Skeletal muscle tissue (tissue), 4 donors: ENCODE data around the gene OTOP3. TPM values are rescaled to one million over a fixed set of nuclear protein-coding genes. Genes with fewer than 3 reads are reported as not detected.
"Not testable (repeated sequence)": the region's sequence is repeated elsewhere in the genome, so short reads cannot be mapped to it uniquely, and the experiment has no call there.

Experiments used
- H3K27ac ChIP-seq: one replicate; pipeline ENCODE4 v1.7.0; 2013; ENCODE audit warnings: mild to moderate bottlenecking, low read depth, low read length, inconsistent platforms
- H3K27me3 ChIP-seq, 3 donors: one replicate each; pipeline ENCODE4 v1.7.0; 2013; ENCODE audit warnings: low read length in 3 of 3; ENCODE audit not compliant: control insufficient read depth in 3 of 3, insufficient read depth in 3 of 3
- H3K36me3 ChIP-seq, 3 donors: one replicate each; pipeline ENCODE4 v1.7.0; 2013; ENCODE audit warnings: low read length in 3 of 3; ENCODE audit not compliant: control insufficient read depth in 3 of 3, insufficient read depth in 3 of 3
- H3K4me1 ChIP-seq, 3 donors: one replicate each; pipeline ENCODE4 v1.7.0; 2013; ENCODE audit warnings: low read length in 3 of 3, mild to moderate bottlenecking in 3 of 3; ENCODE audit not compliant: control insufficient read depth in 3 of 3, insufficient read depth in 3 of 3
- H3K4me3 ChIP-seq, 3 donors: one replicate each; pipeline ENCODE4 v1.7.0; 2013; ENCODE audit warnings: low read length in 3 of 3
- H3K9ac ChIP-seq, 3 donors: one replicate each; pipeline ENCODE4 v1.7.0; 2013; ENCODE audit warnings: low read length in 3 of 3, mild to moderate bottlenecking in 3 of 3, moderate library complexity in 2 of 3, low read depth in 1 of 3
- H3K9me3 ChIP-seq, 3 donors: one replicate each; pipeline ENCODE4 v1.7.0; 2013; ENCODE audit warnings: low read length in 3 of 3; ENCODE audit not compliant: control insufficient read depth in 3 of 3
- total RNA-seq: library from RNA; depleted of rRNA; stranded (reverse); fragments of >200 nt; gene quantifications from one replicate; pipeline ENCODE4 v1.2.3, GENCODE V29; 2014
- donor health status: Osteomylitis.

The OTOP3 gene
- total RNA-seq, 1 donor from 2014 or later: not detected

DNA sequence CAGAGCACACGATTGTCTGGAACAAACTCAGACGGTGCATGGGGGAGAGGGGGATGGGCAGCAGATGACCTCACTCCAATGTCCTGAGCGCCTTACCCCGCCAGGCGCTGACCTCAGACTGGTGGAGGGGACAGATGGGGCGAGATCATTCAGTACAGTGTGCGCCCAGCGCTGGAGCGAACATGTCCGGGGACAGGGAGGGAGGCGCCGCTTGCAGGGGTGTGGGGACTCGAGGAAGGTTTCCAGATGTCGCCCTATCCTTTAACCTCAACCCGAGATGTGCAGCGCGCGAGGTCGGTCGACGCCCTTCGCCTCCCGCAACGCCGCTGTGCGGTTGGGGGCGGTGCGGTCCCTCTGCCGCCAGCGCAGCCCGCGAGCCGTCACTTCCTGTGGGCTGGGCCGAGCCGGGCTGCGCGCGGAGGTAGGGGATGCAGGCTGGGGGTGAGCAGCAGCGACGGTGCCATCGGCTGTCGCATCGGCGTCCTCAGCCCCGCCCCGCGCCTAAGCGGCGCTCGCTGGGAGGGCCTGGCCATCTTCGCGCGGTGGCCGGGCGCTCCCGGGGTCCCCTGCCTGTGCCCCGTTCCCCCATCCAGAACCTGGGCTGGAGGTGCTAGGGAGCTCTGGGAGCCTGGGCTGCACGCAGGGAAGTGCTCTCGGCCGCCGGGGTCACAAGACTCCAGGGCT is 46.4 kb downstream of the OTOP3 start:
- H3K9me3 ChIP-seq: no peaks in the 10 kb centered on the region
- H3K27me3 ChIP-seq: peaks cover 0 to 29% (median 24%) of the 10 kb centered on the region in 3 donors
- H3K27ac ChIP-seq: peak overlapping the region; percentile 66
- H3K4me1 ChIP-seq: peaks cover 16 to 20% (median 17%) of the 10 kb centered on the region in 3 donors
- no peaks in the 10 kb centered on the region for H3K36me3 ChIP-seq
- H3K9ac ChIP-seq: peak overlapping the region; percentile 64 to 79 (median 74)
- H3K4me3 ChIP-seq: peak overlapping the region; percentile 65 to 81 (median 81)

DNA sequence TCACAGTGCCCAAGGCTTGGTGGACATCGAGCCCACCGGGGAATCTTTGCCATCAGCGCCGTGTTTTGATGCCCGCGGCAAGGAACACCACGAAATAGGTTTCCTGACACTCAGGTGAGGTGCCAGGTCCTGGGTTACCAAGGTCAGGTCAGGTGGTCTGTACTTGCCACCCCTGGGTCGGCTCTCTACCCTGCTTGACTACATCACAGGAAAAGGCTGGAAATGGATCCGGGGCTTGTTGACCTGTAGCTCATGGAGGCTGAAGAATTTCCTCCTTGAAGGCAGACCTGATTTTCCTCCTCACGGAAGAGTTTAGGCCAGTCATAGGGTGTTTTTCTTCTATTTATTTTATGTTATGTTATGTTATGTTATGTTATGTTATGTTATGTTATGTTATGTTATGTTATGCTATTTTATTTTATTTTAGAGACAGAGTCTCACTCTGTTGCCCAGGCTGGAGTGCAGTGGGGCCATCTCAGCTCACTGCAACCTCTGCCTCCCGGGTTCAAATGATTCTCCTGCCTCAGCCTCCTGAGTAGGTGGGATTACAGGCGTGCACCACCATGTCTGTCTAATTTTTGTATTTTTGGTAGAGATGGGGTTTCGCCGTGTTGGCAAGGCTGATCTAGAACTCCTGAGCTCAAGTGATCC is 47.1 kb downstream of the OTOP3 start:
- H3K4me3 ChIP-seq: peak overlapping the region; percentile 65 to 81 (median 81)
- H3K27me3 ChIP-seq: peaks cover 0 to 28% (median 24%) of the 10 kb centered on the region in 3 donors
- H3K36me3 ChIP-seq, H3K9me3 ChIP-seq: not testable (repeated sequence)
- peak overlapping the region; percentile 66 for H3K27ac ChIP-seq
- H3K9ac ChIP-seq: peak overlapping the region; percentile 64 to 79 (median 74)
- peaks cover 18 to 22% (median 18%) of the 10 kb centered on the region in 3 donors for H3K4me1 ChIP-seq

DNA sequence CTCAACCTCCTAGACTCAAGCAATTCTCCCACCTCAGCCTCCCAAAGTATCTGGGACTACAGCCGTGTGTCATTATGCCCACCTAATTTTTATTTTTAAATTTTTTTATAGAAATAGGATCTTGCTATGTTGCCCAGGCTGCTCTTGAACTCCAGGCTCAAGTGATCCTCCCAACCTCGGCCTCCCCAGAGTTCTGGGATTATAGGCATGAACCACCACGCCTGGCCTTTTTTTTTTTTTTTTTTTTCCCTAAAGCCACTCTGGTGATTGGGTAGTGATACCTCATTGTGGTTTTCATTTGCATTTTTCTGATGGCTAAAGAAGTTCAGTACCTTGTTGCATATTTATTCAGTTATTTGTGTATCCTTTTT is 50.5 kb downstream of the OTOP3 start:
- H3K4me1 ChIP-seq: peaks cover 33 to 48% (median 37%) of the 10 kb centered on the region in 3 donors
- no peak overlapping the region for H3K27ac ChIP-seq
- H3K36me3 ChIP-seq: no peaks in the 10 kb centered on the region
- H3K27me3 ChIP-seq: peaks cover 0 to 22% (median 22%) of the 10 kb centered on the region in 3 donors
- no peaks in the 10 kb centered on the region for H3K9me3 ChIP-seq
- no peak overlapping the region for H3K4me3 ChIP-seq
- H3K9ac ChIP-seq: no peak overlapping the region

DNA sequence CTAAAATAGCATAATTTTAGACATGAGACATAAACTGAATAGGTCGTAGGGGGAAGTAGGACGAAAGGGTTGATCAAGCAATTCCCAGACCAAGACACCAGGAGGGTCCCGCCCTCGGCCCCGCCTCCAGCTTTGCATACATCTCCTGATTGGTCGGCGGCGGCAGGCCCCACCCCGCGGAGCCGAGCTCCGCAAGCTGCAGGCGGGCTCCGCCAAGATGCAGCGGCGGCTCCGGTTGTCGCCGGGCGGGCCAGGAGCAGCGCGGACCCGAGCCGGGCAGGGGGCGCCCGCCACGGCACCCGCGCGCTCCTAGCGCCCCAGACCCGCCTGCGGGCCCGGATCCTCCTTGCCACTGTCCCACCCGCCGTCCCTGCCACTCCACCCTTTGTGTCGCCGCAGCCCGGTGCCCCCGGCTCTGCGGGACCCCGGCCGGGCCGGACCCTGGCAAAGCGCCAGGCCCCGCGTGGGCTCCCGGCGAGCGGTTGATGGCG is 51.8 kb downstream of the OTOP3 start, which contains the start of gene CDR2L:
Gene CDR2L (plus strand): TSS at position 215 of the 491 bp plus-strand sequence. CDS start 412 bp downstream, outside the sequence.
- peaks cover 23 to 35% (median 25%) of the 10 kb centered on the region in 3 donors for H3K4me1 ChIP-seq
- peak within 1 kb of the TSS; percentile 93 for H3K27ac ChIP-seq
- peak within 1 kb of the TSS; percentile 79 to 91 (median 82) for H3K9ac ChIP-seq
- peaks cover 0 to 9% (median 9%) of the 10 kb centered on the region in 3 donors for H3K27me3 ChIP-seq
- peak within 1 kb of the TSS; percentile 67 to 78 (median 76) for H3K4me3 ChIP-seq
- no peaks in the 10 kb centered on the region for H3K36me3 ChIP-seq
- no peaks in the 10 kb centered on the region for H3K9me3 ChIP-seq

DNA sequence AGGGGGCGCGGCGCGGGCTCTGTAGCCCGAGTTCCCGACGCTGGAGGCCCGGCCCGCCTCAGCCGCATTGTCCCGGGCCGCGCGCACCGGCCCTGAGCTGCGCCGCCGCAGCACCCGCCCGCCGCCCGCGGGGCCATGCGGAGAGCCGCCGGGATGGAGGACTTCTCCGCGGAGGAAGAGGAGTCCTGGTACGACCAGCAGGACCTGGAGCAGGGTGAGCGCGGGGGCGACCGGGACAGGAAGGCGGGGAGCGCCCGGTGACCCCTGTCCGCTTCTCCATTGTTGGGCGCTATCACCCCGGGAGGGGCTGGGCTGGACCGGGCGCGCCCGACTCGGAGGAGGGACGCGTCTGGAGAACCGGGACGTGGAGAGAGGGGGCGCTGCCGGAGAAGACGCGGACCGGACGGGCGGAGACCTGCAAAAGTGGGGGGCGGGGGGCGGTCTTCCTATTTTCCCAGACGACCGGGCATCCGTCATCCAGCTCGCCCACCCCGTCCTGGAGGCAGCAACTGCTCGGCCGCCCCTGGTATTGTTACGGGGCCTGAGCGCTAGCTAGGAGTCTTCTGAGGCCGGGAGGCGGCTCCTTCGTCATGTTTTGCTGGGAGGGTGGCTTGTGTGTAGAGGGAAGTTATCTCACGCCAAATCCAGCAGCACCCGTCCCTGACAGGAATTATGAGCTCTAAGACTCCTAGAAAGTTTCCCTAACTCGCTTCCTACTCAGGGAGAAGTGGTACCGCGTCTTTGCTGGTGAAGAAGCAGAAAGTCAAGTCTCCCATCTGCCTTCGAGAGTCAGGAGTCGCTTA is 52.4 kb downstream of the OTOP3 start:
- Histone ChIP-seq H3K36me3 (no peaks in the 10 kb centered on the region), H3K4me3 (peak overlapping the region; percentile 67 to 78 (median 76)), H3K9ac (peak overlapping the region; percentile 79 to 91 (median 82))

DNA sequence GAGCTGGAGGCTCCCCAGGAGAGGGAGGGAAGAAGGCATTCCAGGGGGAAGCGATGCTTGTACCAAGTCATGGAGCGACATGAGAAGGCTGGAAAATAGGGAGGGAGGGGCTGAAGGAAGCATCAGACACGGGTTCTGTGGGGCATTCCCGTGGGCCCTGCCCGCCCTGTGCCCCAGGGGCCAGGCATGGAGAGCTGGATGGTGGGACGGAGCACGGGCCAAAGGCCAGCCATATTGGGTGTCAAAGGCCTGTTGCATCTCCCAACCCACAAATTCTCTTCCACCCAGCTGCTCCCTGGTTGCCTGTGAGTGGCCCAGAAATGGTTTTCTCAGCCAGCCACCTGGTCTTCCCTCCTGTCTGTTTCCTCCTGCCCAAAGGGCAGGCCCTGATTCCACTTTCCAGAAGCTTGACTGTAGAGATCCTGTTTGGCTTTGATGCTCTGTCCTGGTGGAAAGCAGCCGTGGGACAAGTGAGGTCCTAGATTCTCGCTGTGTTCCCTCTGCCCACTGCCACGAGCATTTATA is 54.9 kb downstream of the OTOP3 start:
- no peaks in the 10 kb centered on the region for H3K36me3 ChIP-seq
- no peaks in the 10 kb centered on the region for H3K9me3 ChIP-seq
- H3K27me3 ChIP-seq: peaks cover 0 to 3% (median 2%) of the 10 kb centered on the region in 3 donors
- H3K9ac ChIP-seq: peak overlapping the region in 1 of 3 donors; percentile 45
- H3K27ac ChIP-seq: peak overlapping the region; percentile 6
- peak overlapping the region in 1 of 3 donors; percentile 2 for H3K4me3 ChIP-seq
- H3K4me1 ChIP-seq: peaks cover 20 to 33% (median 22%) of the 10 kb centered on the region in 3 donors

More for the DNA sequence above, 52.4 kb downstream of the OTOP3 start:
- peaks cover 20 to 33% (median 22%) of the 10 kb centered on the region in 3 donors for H3K4me1 ChIP-seq
- H3K27me3 ChIP-seq: peaks cover 0 to 6% (median 6%) of the 10 kb centered on the region in 3 donors
- H3K9me3 ChIP-seq: no peaks in the 10 kb centered on the region
- H3K27ac ChIP-seq: peak overlapping the region; percentile 93

DNA sequence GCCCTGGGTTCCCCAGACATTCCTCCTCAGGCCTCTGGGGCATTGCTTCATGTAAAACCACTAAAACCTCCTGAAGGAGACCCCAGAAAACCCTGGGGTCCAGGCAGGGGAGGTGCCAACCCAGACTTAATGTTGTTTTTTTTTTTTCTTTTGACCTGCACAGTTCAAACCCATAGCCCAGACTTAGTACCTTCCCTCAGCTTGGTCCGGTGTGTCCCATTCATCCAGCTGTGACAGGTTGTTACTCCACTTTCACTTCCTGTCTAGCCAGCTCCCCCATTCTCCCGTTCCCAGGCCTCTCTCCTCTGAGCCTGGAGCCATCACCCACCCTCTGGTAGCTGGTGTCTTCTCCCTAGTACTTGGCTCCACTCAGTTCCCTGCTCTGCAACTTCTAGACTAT is 56.5 kb downstream of the OTOP3 start:
- H3K36me3 ChIP-seq: no peaks in the 10 kb centered on the region
- peaks cover 17 to 28% (median 20%) of the 10 kb centered on the region in 3 donors for H3K4me1 ChIP-seq
- H3K4me3 ChIP-seq: no peak overlapping the region
- H3K9me3 ChIP-seq: no peaks in the 10 kb centered on the region
- H3K27ac ChIP-seq: no peak overlapping the region
- H3K27me3 ChIP-seq: peaks cover 0 to 3% (median 0%) of the 10 kb centered on the region in 3 donors
- no peak overlapping the region for H3K9ac ChIP-seq

DNA sequence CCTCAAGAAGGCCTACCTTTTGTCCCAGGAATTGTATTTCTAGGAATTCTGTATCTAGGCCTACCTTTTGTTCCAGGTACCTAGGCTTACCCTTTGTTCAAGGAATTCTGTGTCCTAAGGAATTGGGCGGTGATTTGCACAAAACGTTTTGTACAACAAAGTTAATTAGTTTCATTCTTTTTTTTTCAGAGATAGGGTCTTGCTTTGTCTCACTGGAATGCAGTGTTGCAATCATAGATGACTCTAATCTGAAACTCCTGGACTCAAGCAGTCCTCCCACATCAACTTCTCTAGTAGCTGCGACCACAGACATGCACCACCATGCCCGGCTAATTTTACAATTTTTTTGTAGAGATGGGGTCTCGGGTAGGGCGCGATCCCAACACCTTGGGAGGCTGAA is 58.7 kb downstream of the OTOP3 start:
- Histone ChIP-seq H3K27ac (no peak overlapping the region), H3K4me1 (peaks cover 7 to 13% (median 9%) of the 10 kb centered on the region in 3 donors), H3K9me3 (no peaks in the 10 kb centered on the region), H3K27me3 (no peaks in the 10 kb centered on the region), H3K36me3 (peaks cover 0 to 2% (median 0%) of the 10 kb centered on the region in 3 donors), H3K4me3 (no peak overlapping the region), H3K9ac (no peak overlapping the region)

DNA sequence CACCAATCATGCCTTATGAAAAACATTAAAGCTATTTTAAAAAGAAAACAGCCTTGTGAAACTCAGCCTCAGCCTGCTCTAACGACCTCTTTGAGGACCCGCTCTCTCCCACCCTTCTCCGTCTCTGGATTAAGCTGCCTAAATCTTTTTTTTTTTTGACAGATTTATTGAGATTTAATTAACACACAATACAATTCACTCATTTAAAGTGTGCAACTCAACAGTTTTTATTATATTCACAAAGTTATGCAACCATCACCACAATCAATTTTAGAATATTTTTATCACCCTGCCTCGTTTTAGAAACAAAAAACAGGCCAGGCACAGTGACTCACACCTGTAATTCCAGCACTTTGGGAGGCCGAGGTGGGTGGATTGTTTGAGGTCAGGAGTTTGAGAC is 60.1 kb downstream of the OTOP3 start:
- Histone ChIP-seq H3K36me3 (peaks cover 0 to 3% (median 0%) of the 10 kb centered on the region in 3 donors), H3K4me1 (peaks cover 0 to 1% (median 0%) of the 10 kb centered on the region in 3 donors), H3K4me3 (no peak overlapping the region), H3K27ac (no peak overlapping the region), H3K9me3 (no peaks in the 10 kb centered on the region), H3K27me3 (no peaks in the 10 kb centered on the region), H3K9ac (no peak overlapping the region)
